HepG2 (cell line): ENCODE results near the gene RGL3. TPM values are rescaled to one million over a fixed set of nuclear protein-coding genes. Genes with fewer than 3 reads are reported as not detected.

Experiments
- CEBPB ChIP-seq: IDR thresholded peaks from 2 replicates; pipeline ENCODE4 v1.6.1; 2011; ENCODE audit warnings: low read depth, low read length, improper control_type of control experiment, borderline replicate concordance
- DNMT1 ChIP-seq: sonication (generic); formaldehyde crosslinking; IDR thresholded peaks from 2 replicates; pipeline ENCODE4 v1.5.1; 2020; ENCODE audit warnings: mild to moderate bottlenecking, missing genetic modification reagents
- ERF ChIP-seq: IDR thresholded peaks from 2 replicates; pipeline ENCODE4 v1.6.1; 2018; ENCODE audit warnings: missing biosample characterization, missing genetic modification reagents
- FOXA1 ChIP-seq, 2 experiments: fragments of 450-650 bp in 1 of 2; sonication (generic) in 1 of 2; formaldehyde crosslinking in 1 of 2; IDR thresholded peaks; 2 replicates each; pipeline versions ENCODE4 v1.4.0 to v1.6.1; 2016 to 2020; ENCODE audit warnings: missing genetic modification reagents in 1 of 2
- GATAD2A ChIP-seq: IDR thresholded peaks from 2 replicates; pipeline ENCODE4 v1.6.1; 2016
- HIVEP1 ChIP-seq: sonication (generic); formaldehyde crosslinking; IDR thresholded peaks from 2 replicates; pipeline ENCODE4 v1.4.0; 2020; ENCODE audit warnings: mild to moderate bottlenecking, missing genetic modification reagents
- HMGA1 ChIP-seq: sonication (generic); formaldehyde crosslinking; conservative IDR thresholded peaks from 2 replicates; pipeline ENCODE4 v1.4.0; 2020; ENCODE audit warnings: missing genetic modification reagents
- KDM4B ChIP-seq: sonication (generic); formaldehyde crosslinking; IDR thresholded peaks from 2 replicates; pipeline ENCODE4 v1.4.0; 2020; ENCODE audit warnings: missing genetic modification reagents
- MAFK ChIP-seq, 2 experiments: IDR thresholded peaks in 1 of 2; conservative IDR thresholded peaks in 1 of 2; 2 replicates each; pipeline ENCODE4 v1.6.1; 2011; ENCODE audit warnings: improper control_type of control experiment in 2 of 2, low read length in 2 of 2
- MTF1 ChIP-seq: sonication (generic); formaldehyde crosslinking; IDR thresholded peaks from 2 replicates; pipeline ENCODE4 v1.5.0; 2020; ENCODE audit warnings: missing genetic modification reagents
- MYNN ChIP-seq: sonication (generic); formaldehyde crosslinking; IDR thresholded peaks from 2 replicates; pipeline ENCODE4 v1.4.0; 2020; ENCODE audit warnings: mild to moderate bottlenecking, low read depth, missing genetic modification reagents
- NCOA2 ChIP-seq: sonication (generic); formaldehyde crosslinking; IDR thresholded peaks from 2 replicates; pipeline ENCODE4 v1.8.0; 2022; ENCODE audit warnings: inconsistent platforms
- NRL ChIP-seq: sonication (generic); formaldehyde crosslinking; IDR thresholded peaks from 2 replicates; pipeline ENCODE4 v1.5.0; 2020; ENCODE audit warnings: missing genetic modification reagents, mild to moderate bottlenecking, moderate library complexity, borderline replicate concordance
- PITX1 ChIP-seq: sonication (generic); formaldehyde crosslinking; IDR thresholded peaks from 2 replicates; pipeline ENCODE4 v1.5.1; 2020; ENCODE audit warnings: mild to moderate bottlenecking, missing genetic modification reagents
- RAD21 ChIP-seq: fragments of 450-650 bp; formaldehyde crosslinking; IDR thresholded peaks from 2 replicates; pipeline ENCODE4 v1.5.0; 2020; ENCODE audit warnings: mild to moderate bottlenecking
- RBFOX2 ChIP-seq: fragments of 200-400 bp; formaldehyde crosslinking; IDR thresholded peaks from 2 replicates; pipeline ENCODE4 v1.6.1; 2017; ENCODE audit warnings: low read depth, mild to moderate bottlenecking, low read length
- RBM39 ChIP-seq: fragments of 200-400 bp; formaldehyde crosslinking; IDR thresholded peaks from one replicate; pipeline ENCODE4 v1.6.1; 2018; ENCODE audit warnings: antibody characterized with exemption, mild to moderate bottlenecking, low read depth, low read length; ENCODE audit not compliant: poor library complexity, severe bottlenecking
- SAFB2 ChIP-seq: sonication (generic); formaldehyde crosslinking; IDR thresholded peaks from 2 replicates; pipeline ENCODE4 v1.5.1; 2020; ENCODE audit warnings: missing genetic modification reagents, low read depth, mild to moderate bottlenecking, borderline replicate concordance
- YY1 ChIP-seq: IDR thresholded peaks from 2 replicates; pipeline ENCODE4 v1.6.1; 2011; ENCODE audit warnings: low read length, low read depth, moderate library complexity, mild to moderate bottlenecking; ENCODE audit not compliant: insufficient read depth, insufficient replicate concordance
- ZFP41 ChIP-seq: sonication (generic); formaldehyde crosslinking; IDR thresholded peaks from 2 replicates; pipeline ENCODE4 v1.4.0; 2020; ENCODE audit warnings: mild to moderate bottlenecking, missing genetic modification reagents, borderline replicate concordance
- ZFP62 ChIP-seq: sonication (generic); formaldehyde crosslinking; IDR thresholded peaks from 2 replicates; pipeline ENCODE4 v1.4.0; 2020; ENCODE audit warnings: missing genetic modification reagents
- ZFY ChIP-seq: sonication (generic); formaldehyde crosslinking; IDR thresholded peaks from 2 replicates; pipeline ENCODE4 v1.4.0; 2020; ENCODE audit warnings: missing genetic modification reagents
- ZGPAT ChIP-seq: IDR thresholded peaks from 2 replicates; pipeline ENCODE4 v1.6.1; 2016; ENCODE audit warnings: mild to moderate bottlenecking
- ZNF143 ChIP-seq: sonication (generic); formaldehyde crosslinking; IDR thresholded peaks from 2 replicates; pipeline ENCODE4 v1.4.0; 2020; ENCODE audit warnings: missing genetic modification reagents
- ZNF20 ChIP-seq: sonication (generic); formaldehyde crosslinking; IDR thresholded peaks from 2 replicates; pipeline ENCODE4 v1.4.0; 2020; ENCODE audit warnings: mild to moderate bottlenecking, moderate library complexity, missing genetic modification reagents
- ZNF24 ChIP-seq: fragments of 450-650 bp; IDR thresholded peaks from 2 replicates; pipeline ENCODE4 v1.6.1; 2017; ENCODE audit warnings: antibody characterized with exemption, mild to moderate bottlenecking
- ZNF256 ChIP-seq: sonication (generic); formaldehyde crosslinking; conservative IDR thresholded peaks from 2 replicates; pipeline ENCODE4 v1.4.0; 2020; ENCODE audit warnings: missing genetic modification reagents
- ZNF383 ChIP-seq: sonication (generic); formaldehyde crosslinking; IDR thresholded peaks from 2 replicates; pipeline ENCODE4 v1.4.0; 2020; ENCODE audit warnings: missing genetic modification reagents, mild to moderate bottlenecking, borderline replicate concordance
- ZNF530 ChIP-seq: sonication (generic); formaldehyde crosslinking; IDR thresholded peaks from 2 replicates; pipeline ENCODE4 v1.5.0; 2020; ENCODE audit warnings: low read depth, mild to moderate bottlenecking, missing genetic modification reagents
- ZNF572 ChIP-seq: sonication (generic); formaldehyde crosslinking; IDR thresholded peaks from 2 replicates; pipeline ENCODE4 v1.5.1; 2020; ENCODE audit warnings: mild to moderate bottlenecking, missing genetic modification reagents
- ZNF644 ChIP-seq: IDR thresholded peaks from 2 replicates; pipeline ENCODE4 v1.6.1; 2016; ENCODE audit warnings: low read depth
- polyA plus RNA-seq, 8 experiments: library from polyadenylated mRNA; depleted of rRNA in 3 of 8; stranded (reverse) in 7 of 8; unstranded in 1 of 8; fragments of >200 nt; fragmentation: Illumina TruSeq in 4 of 8; extraction: Trizol in 4 of 8; gene quantifications; 2 replicates each; pipeline versions ENCODE4 v1.2.1 to v1.2.3, GENCODE V29; 2011 to 2016; ENCODE audit warnings: low read depth in 4 of 8, missing spikeins in 1 of 8, mixed read lengths in 1 of 8; ENCODE audit not compliant: insufficient read depth in 1 of 8
- total RNA-seq, 5 experiments: library from RNA; depleted of rRNA; stranded (reverse); fragments of >200 nt; fragmentation: Illumina TruSeq; extraction: Trizol; gene quantifications; 2 replicates each; pipeline ENCODE4 v1.2.3, GENCODE V29; 2016; ENCODE audit warnings: low read depth in 1 of 5

RGL3 gene
- total and polyA plus RNA-seq, 2 of the 13 experiments (the other 11 are each of a cell fraction or from before 2014, with no cell fraction given): 4.2 to 7.6 TPM

- TF ChIP-seq MAFK (conservative IDR thresholded peaks at IDR 0.05 in 1 of 2, IDR thresholded peaks at IDR 0.05 in 1 of 2; ENCODE audit: low read length in 2 of 2) (no peak), RAD21 (CRISPR knock-in tag) (peak; percentile 94), MTF1 (CRISPR knock-in tag) (no peak), CEBPB (no peak), ZNF530 (CRISPR knock-in tag) (no peak), NCOA2 (CRISPR knock-in tag) (no peak), RBM39 (no peak), KDM4B (CRISPR knock-in tag) (no peak), PITX1 (CRISPR knock-in tag) (peak; percentile 32; the same call in 1 of the 2 replicates), YY1 (peak; percentile 71), DNMT1 (peak; percentile 69; the same call in 1 of the 2 replicates), ZGPAT (CRISPR knock-in tag) (peak; percentile 79), ZNF644 (CRISPR knock-in tag) (no peak), ZNF143 (CRISPR knock-in tag) (no peak), NRL (CRISPR knock-in tag) (no peak), HMGA1 (CRISPR knock-in tag) (no peak), ZNF383 (CRISPR knock-in tag) (no peak), ZNF572 (0 out of 2 replicates have a peak, but pooled peaks have one; percentile 73), ZNF256 (CRISPR knock-in tag) (0 out of 2 replicates have a peak, but pooled peaks have one; percentile 20), ZFP41 (peak; percentile 73; the same call in 1 of the 2 replicates), ZNF20 (CRISPR knock-in tag) (no peak), ZFY (CRISPR knock-in tag) (peak; percentile 27; the same call in 1 of the 2 replicates), GATAD2A (CRISPR knock-in tag) (peak; percentile 75), SAFB2 (CRISPR knock-in tag) (peak; percentile 54; the same call in 1 of the 2 replicates), ZNF24 (no peak), MYNN (CRISPR knock-in tag) (no peak), ZFP62 (no peak), FOXA1 (IDR thresholded peaks at IDR 0.05) (no peak), FOXA1 (CRISPR knock-in tag; IDR thresholded peaks at IDR 0.05) (0 out of 2 replicates have a peak, but pooled peaks have one; percentile 6), HIVEP1 (CRISPR knock-in tag) (peak; percentile 42; the same call in 1 of the 2 replicates), RBFOX2 (peak; percentile 70), ERF (CRISPR knock-in tag) (peak; percentile 79)
Measured at GRCh38 chr19:11380653-11381537, 38.2 kb downstream of the RGL3 start (continued).
